Measurements from ENCODE around the gene IDH2. TPM values are rescaled to one million over a fixed set of nuclear protein-coding genes. Genes with fewer than 3 reads are reported as not detected.

Gene IDH2
- total RNA-seq, 6 experiments from 2014 or later: 115 to 371 (median 261) TPM

DNA sequence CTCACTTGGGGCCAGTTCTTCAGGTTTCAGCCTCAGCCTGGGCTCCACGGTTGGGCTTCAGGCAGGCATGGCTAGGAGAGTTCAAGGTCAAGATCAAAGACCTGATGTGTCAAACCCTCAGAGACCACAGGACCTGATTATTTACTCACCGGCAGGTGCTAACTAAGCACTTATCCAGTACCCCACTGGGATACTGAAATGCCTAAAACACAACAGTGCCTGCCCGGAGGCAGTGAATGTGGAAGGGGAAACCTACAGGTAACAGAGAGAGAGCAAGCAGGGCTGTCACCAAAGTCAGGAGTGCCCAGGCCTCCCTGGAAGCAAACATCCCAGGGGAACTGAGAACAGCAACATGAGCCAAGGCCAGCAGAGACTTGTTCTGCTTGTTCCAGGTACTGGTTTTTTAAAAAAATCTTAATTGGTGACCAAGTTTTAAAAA is 6.7 kb downstream of the IDH2 start:
- DNase-seq: peak in 2 of 3 donors; percentile 9 to 39
- no peaks in the 10 kb centered on the region for H3K27me3 ChIP-seq
- H3K4me1 ChIP-seq: peaks cover 0 to 46% (median 17%) of the 10 kb centered on the region in 4 donors
- TF ChIP-seq POLR2A (IDR thresholded peaks at IDR 0.05): no peak
- TF ChIP-seq, protein P1, sequence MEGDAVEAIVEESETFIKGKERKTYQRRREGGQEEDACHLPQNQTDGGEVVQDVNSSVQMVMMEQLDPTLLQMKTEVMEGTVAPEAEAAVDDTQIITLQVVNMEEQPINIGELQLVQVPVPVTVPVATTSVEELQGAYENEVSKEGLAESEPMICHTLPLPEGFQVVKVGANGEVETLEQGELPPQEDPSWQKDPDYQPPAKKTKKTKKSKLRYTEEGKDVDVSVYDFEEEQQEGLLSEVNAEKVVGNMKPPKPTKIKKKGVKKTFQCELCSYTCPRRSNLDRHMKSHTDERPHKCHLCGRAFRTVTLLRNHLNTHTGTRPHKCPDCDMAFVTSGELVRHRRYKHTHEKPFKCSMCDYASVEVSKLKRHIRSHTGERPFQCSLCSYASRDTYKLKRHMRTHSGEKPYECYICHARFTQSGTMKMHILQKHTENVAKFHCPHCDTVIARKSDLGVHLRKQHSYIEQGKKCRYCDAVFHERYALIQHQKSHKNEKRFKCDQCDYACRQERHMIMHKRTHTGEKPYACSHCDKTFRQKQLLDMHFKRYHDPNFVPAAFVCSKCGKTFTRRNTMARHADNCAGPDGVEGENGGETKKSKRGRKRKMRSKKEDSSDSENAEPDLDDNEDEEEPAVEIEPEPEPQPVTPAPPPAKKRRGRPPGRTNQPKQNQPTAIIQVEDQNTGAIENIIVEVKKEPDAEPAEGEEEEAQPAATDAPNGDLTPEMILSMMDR (IDR thresholded peaks at IDR 0.05): no peak
- intact Hi-C loops (cut with DNase I): no loop called here
- peaks cover 0 to 6% (median 0%) of the 10 kb centered on the region in 4 donors for H3K36me3 ChIP-seq
- no peak overlapping the region for H3K4me3 ChIP-seq
- H3K27ac ChIP-seq: peak overlapping the region in 1 of 3 donors; percentile 36
- WGBS (ENCODE audit: insufficient coverage, low coverage, low lambda C conversion rate, missing lambda C conversion rate): 7% methylated on average over 3 of the region's 3 CpGs
- ATAC-seq: peak in 2 of 4 donors; percentile 7 to 11
- H3K9me3 ChIP-seq: no peaks in the 10 kb centered on the region

- intact Hi-C loops (cut with DNase I): no loop called here
- H3K4me1 ChIP-seq: peaks cover 0 to 14% (median 3%) of the 10 kb centered on the region in 4 donors
- peak in 2 of 3 donors; percentile 14 to 36 for DNase-seq
- TF ChIP-seq POLR2A (IDR thresholded peaks at IDR 0.05): no peak
- TF ChIP-seq, protein P1 (IDR thresholded peaks at IDR 0.05): no peak
- no peaks in the 10 kb centered on the region for H3K27me3 ChIP-seq
- no peak for ATAC-seq
- no peaks in the 10 kb centered on the region for H3K9me3 ChIP-seq
- H3K4me3 ChIP-seq: no peak overlapping the region
- H3K27ac ChIP-seq: no peak overlapping the region
- WGBS (ENCODE audit: insufficient coverage, low coverage, low lambda C conversion rate, missing lambda C conversion rate): 76% methylated on average over 6 of the region's 17 CpGs
- H3K36me3 ChIP-seq: peaks cover 0 to 37% (median 7%) of the 10 kb centered on the region in 4 donors
These were observed 10.9 kb downstream of the IDH2 start for GRCh38 chr15:90091156-90091931.

DNA sequence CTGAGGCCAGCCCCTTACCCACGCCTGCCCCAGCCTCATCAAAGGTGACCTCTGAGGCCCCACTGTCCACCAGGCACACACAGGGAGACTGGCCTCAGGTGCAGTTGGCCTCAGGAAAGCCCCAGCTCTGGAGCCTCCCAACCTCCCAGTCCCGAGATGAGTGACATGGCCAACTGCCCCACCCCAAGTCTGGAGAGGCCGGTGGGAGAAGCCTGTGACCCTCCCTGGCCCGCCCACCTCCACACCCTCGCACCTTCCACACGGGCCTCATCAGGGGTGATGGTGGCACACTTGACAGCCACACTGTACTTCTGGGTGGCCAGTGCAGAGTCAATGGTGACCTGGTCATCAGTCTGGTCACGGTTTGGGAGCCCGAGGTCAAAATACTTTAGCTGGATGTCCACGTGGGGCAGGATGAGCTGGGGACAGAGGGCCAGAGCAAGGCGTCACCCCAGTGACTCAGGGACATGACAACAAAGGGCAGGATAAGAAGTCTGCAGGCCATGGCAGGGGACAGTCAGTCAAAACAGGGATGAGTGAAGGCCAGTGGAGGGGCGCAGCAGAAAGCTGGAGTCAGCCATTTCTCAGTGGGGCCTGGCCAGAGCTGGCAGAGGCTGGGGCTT is 11.9 kb downstream of the IDH2 start:
- Histone ChIP-seq H3K4me1 (peaks cover 0 to 9% (median under 1%) of the 10 kb centered on the region in 4 donors), H3K4me3 (no peak overlapping the region), H3K27me3 (no peaks in the 10 kb centered on the region), H3K27ac (no peak overlapping the region), H3K36me3 (peaks cover 0 to 45% (median 15%) of the 10 kb centered on the region in 4 donors), H3K9me3 (no peaks in the 10 kb centered on the region)
- peak in 2 of 3 donors; percentile 26 to 56 for DNase-seq
- no peak for TF ChIP-seq POLR2A (IDR thresholded peaks at IDR 0.05)
- TF ChIP-seq, protein P1 (IDR thresholded peaks at IDR 0.05): no peak
- 22% methylated on average over 5 of the region's 11 CpGs for WGBS (ENCODE audit: insufficient coverage, low coverage, low lambda C conversion rate, missing lambda C conversion rate)
- peak in 3 of 4 donors; percentile 17 to 67 (median 54) for ATAC-seq
- intact Hi-C loops (cut with DNase I): no loop called here

GRCh38 chr15:90087454-90088154 is 14.7 kb downstream of the IDH2 start:
- Histone ChIP-seq H3K4me3 (no peak overlapping the region), H3K9me3 (no peaks in the 10 kb centered on the region), H3K4me1 (peaks cover 0 to 3% (median 0%) of the 10 kb centered on the region in 4 donors), H3K27me3 (no peaks in the 10 kb centered on the region), H3K36me3 (peaks cover 15 to 69% (median 35%) of the 10 kb centered on the region in 4 donors), H3K27ac (no peak overlapping the region)
- DNase-seq (peak; percentile 50 to 61 (median 52)), ATAC-seq (peak in 3 of 4 donors; percentile 27 to 42 (median 33))
- WGBS (ENCODE audit: insufficient coverage, low coverage, low lambda C conversion rate, missing lambda C conversion rate): 62% methylated on average over 13 of the region's 20 CpGs
- intact Hi-C loops (cut with DNase I): loop anchor here (10.0 kb wide), 2 partner anchors 183 to 343 kb away; no protein-coding TSS in a partner anchor
- TF ChIP-seq, protein P1 (IDR thresholded peaks at IDR 0.05): no peak
